Stimulated activated CD4-positive, alpha-beta T cell treated with anti-CD3 and anti-CD28 coated beads, Interleukin-1b, Interleukin-23, amount 100 ng/mL, for 4 hours (primary cell): ENCODE data around the gene PLAAT5.

Experiments used
- DNase-seq, 2 donors: peaks; one replicate each; pipeline ENCODE4 v3.0.0-alpha.2; 2020; ENCODE audit warnings: low read depth in 2 of 2

The PLAAT5 gene

GRCh38 chr11:63512816-63513215, 21.8 kb upstream of the PLAAT5 start:
- DNase-seq = no peak

GRCh38 chr11:63511048-63511748, 20.2 kb upstream of the PLAAT5 start:
- DNase-seq = no peak

GRCh38 chr11:63510360-63511047, 19.5 kb upstream of the PLAAT5 start:
- no peak for DNase-seq

- no peak for DNase-seq
Measured at GRCh38 chr11:63508745-63509144, 17.8 kb upstream of the PLAAT5 start.

GRCh38 chr11:63508009-63508408, 17.0 kb upstream of the PLAAT5 start:
- DNase-seq = no peak

GRCh38 chr11:63507511-63507910, 16.5 kb upstream of the PLAAT5 start:
- no peak for DNase-seq

GRCh38 chr11:63506876-63507275, 15.9 kb upstream of the PLAAT5 start:
- DNase-seq = no peak

GRCh38 chr11:63505857-63506528, 15.0 kb upstream of the PLAAT5 start, which contains the start of gene LGALS12:
Gene LGALS12 (plus strand): TSS chr11:63506084. CDS start chr11:63506459, 375 bp downstream.
- no peak for DNase-seq

GRCh38 chr11:63504933-63505586, 14.1 kb upstream of the PLAAT5 start:
- DNase-seq = no peak

- no peak for DNase-seq
Measured at GRCh38 chr11:63504054-63504453, 13.1 kb upstream of the PLAAT5 start.

- no peak for DNase-seq
Measured at GRCh38 chr11:63503492-63503891, 12.5 kb upstream of the PLAAT5 start.

GRCh38 chr11:63502252-63502820, 11.4 kb upstream of the PLAAT5 start:
- DNase-seq = no peak

GRCh38 chr11:63501236-63501635, 10.3 kb upstream of the PLAAT5 start:
- DNase-seq = no peak

GRCh38 chr11:63499874-63500273, 8.9 kb upstream of the PLAAT5 start:
- no peak for DNase-seq

- DNase-seq = no peak
Measured at GRCh38 chr11:63494975-63495374, 4.0 kb upstream of the PLAAT5 start.

GRCh38 chr11:63493127-63493526, 2.2 kb upstream of the PLAAT5 start:
- no peak for DNase-seq

GRCh38 chr11:63492441-63492840, 1.5 kb upstream of the PLAAT5 start:
- no peak for DNase-seq

GRCh38 chr11:63491636-63492372, 837 bp upstream of the PLAAT5 start:
- no peak for DNase-seq

- DNase-seq = no peak
Measured at GRCh38 chr11:63491240-63491587, 247 bp upstream of the PLAAT5 start.

GRCh38 chr11:63489879-63490278, 1.1 kb downstream of the PLAAT5 start:
- no peak for DNase-seq

- no peak for DNase-seq
Measured at GRCh38 chr11:63488789-63489188, 2.2 kb downstream of the PLAAT5 start.
